BJ (cell line): Measurements from ENCODE around the gene TMC3. TPM values are rescaled to one million over a fixed set of nuclear protein-coding genes. Genes with fewer than 3 reads are reported as not detected.

Source experiments
- CTCF ChIA-PET: fragments of 350-600 bp; formaldehyde crosslinking; extraction: SDS; loops from one replicate; lab custom pipeline; 2021; ENCODE audit warnings: antibody characterized with exemption, inconsistent platforms; lab: Yijun Ruan, JAX
- POLR2A ChIA-PET: fragments of 300-600 bp; sonication (Branson Sonifier 250); formaldehyde crosslinking; extraction: SDS; loops from one replicate; lab custom pipeline; 2021; ENCODE audit warnings: antibody characterized with exemption; lab: Charles Lee
- DNase-seq: peaks from one replicate; pipeline ENCODE4 v3.0.0-alpha.2; 2011; ENCODE audit warnings: low read depth
- H3K27me3 ChIP-seq: 2 replicates; pipeline ENCODE4 v1.6.0; 2011; ENCODE audit warnings: low read length; ENCODE audit not compliant: control insufficient read depth, insufficient read depth
- H3K36me3 ChIP-seq: 2 replicates; pipeline ENCODE4 v1.5.1; 2011; ENCODE audit warnings: low read length; ENCODE audit not compliant: control insufficient read depth, insufficient read depth
- H3K4me3 ChIP-seq: 2 replicates; pipeline ENCODE4 v1.5.1; 2011; ENCODE audit warnings: low read depth, mild to moderate bottlenecking, control low read depth, low read length
- polyA plus RNA-seq: library from polyadenylated mRNA; depleted of rRNA; stranded (reverse); fragments of >200 nt; gene quantifications from 2 replicates; pipeline ENCODE4 v1.2.3, GENCODE V29; 2011
- TF ChIP-seq, protein P1 (sequence below): IDR thresholded peaks from 2 replicates; pipeline ENCODE4 v1.5.1; 2011; ENCODE audit warnings: low read depth, mild to moderate bottlenecking, control low read depth, inconsistent platforms, low read length, moderate library complexity; ENCODE audit not compliant: insufficient read depth

Gene TMC3
- polyA plus RNA-seq, 1 experiment = not detected

DNA sequence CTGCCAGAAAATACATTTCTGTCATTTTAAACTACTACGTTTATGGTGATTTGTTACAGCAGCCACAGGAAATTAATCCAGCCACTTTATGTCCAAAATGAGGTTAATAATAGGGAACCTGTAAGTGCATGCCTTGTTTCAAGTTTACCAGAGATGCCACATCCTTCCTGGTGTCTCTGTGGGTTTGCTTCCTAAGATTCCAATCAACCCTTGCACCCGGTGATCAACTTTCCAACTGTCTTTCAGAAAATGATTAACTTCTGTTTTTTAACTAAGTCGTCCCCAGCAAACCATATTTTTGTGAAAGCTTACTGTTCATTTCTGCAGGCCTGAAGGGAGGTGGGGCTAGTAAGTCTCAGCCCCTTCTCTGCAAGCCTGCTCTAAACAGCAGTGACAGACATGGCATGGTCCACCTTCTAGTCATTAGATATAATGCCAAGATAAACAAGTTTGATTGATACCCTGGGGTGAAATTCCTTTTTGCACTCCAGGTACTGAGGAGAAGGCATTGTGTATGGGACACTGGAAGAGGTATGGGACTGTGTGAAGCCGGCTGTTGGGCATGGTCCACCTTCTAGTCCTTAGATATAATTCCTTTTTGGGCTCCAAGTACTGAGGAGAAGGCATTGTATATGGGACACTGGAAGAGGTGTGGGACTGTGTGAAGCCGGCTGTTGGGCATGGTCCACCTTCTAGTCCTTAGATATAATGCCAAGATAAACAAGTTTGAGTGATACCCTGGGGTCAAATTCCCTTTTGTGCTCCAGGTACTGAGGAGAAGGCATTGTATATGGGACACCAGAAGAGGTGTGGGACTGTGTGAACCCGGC is 11.1 kb upstream of the TMC3 start:
- TF ChIP-seq, protein P1, sequence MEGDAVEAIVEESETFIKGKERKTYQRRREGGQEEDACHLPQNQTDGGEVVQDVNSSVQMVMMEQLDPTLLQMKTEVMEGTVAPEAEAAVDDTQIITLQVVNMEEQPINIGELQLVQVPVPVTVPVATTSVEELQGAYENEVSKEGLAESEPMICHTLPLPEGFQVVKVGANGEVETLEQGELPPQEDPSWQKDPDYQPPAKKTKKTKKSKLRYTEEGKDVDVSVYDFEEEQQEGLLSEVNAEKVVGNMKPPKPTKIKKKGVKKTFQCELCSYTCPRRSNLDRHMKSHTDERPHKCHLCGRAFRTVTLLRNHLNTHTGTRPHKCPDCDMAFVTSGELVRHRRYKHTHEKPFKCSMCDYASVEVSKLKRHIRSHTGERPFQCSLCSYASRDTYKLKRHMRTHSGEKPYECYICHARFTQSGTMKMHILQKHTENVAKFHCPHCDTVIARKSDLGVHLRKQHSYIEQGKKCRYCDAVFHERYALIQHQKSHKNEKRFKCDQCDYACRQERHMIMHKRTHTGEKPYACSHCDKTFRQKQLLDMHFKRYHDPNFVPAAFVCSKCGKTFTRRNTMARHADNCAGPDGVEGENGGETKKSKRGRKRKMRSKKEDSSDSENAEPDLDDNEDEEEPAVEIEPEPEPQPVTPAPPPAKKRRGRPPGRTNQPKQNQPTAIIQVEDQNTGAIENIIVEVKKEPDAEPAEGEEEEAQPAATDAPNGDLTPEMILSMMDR = no peak
- no peak overlapping the region for H3K4me3 ChIP-seq
- ChIA-PET CTCF (no interaction called here), POLR2A (no interaction called here)
- no peaks in the 10 kb centered on the region for H3K36me3 ChIP-seq
- DNase-seq = no peak
- H3K27me3 ChIP-seq = no peaks in the 10 kb centered on the region

DNA sequence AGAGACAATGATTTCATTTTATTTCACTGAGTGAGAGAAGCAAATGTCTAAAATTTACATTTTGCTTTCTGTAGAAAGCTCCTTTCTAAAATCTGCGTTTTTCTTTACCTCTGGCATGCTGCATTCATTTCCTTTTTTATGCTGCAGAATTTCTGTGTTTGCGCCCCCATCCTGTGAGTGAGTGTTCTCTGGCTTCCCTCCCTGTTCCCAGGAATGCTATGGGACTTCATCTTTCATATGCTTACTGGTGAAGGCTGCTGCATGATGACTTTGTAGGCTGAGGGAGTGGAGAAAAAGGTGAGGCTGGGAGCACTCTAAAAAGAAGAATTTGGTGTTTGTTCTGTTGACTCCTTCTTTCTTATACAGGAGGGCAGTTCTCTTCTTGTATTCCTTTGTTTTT is 7.7 kb upstream of the TMC3 start:
- Histone ChIP-seq H3K36me3 (no peaks in the 10 kb centered on the region), H3K27me3 (no peaks in the 10 kb centered on the region), H3K4me3 (no peak overlapping the region)
- TF ChIP-seq, protein P1 = no peak
- ChIA-PET POLR2A (no interaction called here), CTCF (interaction anchor here (1.2 to 2.9 kb wide), 3 partner anchors 18 to 107 kb away, joined by 5 to 10 read pairs (median 5); no protein-coding TSS in a partner anchor)
- DNase-seq = no peak

DNA sequence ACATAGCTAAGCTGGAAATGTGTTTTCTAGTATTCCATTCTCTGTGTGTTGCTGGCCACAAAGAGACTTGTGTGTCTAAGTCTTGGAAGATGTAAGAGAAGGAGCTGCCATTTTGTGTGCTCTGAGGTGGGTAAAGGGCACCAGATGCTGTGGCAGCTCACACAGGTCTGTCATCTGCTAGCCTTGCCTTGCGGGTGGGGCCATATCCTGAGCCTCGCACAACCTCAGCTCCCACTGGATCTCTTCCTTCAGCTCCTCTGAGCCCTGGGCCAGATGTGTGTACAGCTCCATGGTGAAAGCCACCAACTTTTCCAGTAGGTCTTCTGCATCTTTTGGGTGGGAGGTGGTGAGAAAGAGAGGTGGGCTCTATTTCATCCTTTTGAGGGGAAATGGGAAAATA is 6.7 kb upstream of the TMC3 start:
- no peaks in the 10 kb centered on the region for H3K36me3 ChIP-seq
- no peak overlapping the region for H3K4me3 ChIP-seq
- ChIA-PET POLR2A (no interaction called here), CTCF (interaction anchor here (0.8 to 2.9 kb wide), 4 partner anchors 19 to 106 kb away, joined by 3 to 10 read pairs (median 5); no protein-coding TSS in a partner anchor)
- no peak for DNase-seq
- TF ChIP-seq, protein P1 = no peak
- no peaks in the 10 kb centered on the region for H3K27me3 ChIP-seq

DNA sequence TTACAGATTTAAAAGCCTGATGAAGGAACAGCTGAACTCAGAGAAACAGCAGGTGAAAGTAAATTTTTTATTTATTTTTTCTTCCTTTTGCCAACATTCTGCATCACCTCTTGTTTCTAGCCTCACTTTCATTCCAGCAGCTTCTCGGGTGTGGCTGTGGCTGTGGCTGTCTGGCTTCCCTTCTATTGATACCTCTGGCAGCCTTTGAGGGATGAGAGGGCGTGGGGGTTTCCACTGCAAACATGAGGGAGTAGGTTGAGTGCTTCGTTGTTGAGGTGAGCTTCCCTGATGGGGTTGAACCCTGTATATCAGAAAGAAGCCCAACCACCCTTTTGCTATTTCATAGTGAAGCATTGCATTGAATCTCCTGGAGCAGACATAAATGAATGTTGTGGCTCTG is 6.2 kb upstream of the TMC3 start:
- CTCF ChIA-PET = interaction anchor here (1.5 to 2.9 kb wide), 2 partner anchors 19 to 106 kb away, joined by 5 to 10 read pairs; no protein-coding TSS in a partner anchor
- TF ChIP-seq, protein P1 = no peak
- H3K4me3 ChIP-seq = no peak overlapping the region

DNA sequence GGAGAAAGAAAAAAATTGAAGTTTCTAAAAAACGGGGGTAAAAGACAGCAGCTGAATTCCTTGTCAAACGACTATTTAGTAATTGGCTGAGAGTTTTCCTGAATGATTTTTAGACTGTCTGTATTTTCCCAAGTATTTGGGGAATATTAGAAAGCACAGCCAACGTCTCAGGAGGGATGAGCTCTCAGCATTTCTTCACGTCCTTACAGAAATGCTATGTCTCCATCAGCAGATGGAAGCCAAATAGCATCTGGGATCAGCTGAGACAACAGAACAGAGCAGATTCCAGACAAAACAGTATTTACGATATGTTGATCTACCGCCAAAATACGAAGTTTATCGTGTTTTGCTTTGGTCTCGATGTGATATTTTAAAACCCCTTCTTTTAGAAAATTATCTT is 5.3 kb upstream of the TMC3 start:
- ChIA-PET POLR2A (no interaction called here), CTCF (interaction anchor here (1.3 to 1.9 kb wide), 2 partner anchors 41 to 113 kb away, joined by 4 to 8 read pairs; no protein-coding TSS in a partner anchor)
- TF ChIP-seq, protein P1 = no peak
- no peak overlapping the region for H3K4me3 ChIP-seq
- no peaks in the 10 kb centered on the region for H3K36me3 ChIP-seq
- no peaks in the 10 kb centered on the region for H3K27me3 ChIP-seq
- no peak for DNase-seq

More for the DNA sequence above, 6.2 kb upstream of the TMC3 start:
- H3K27me3 ChIP-seq = no peaks in the 10 kb centered on the region
- POLR2A ChIA-PET = no interaction called here
- no peaks in the 10 kb centered on the region for H3K36me3 ChIP-seq
- no peak for DNase-seq
